ENCODE data around the gene MRPL53. TPM values are rescaled to one million over a fixed set of nuclear protein-coding genes. Genes with fewer than 3 reads are reported as not detected.
"Not testable (repeated sequence)": the region's sequence is repeated elsewhere in the genome, so short reads cannot be mapped to it uniquely, and the experiment has no call there.

The MRPL53 gene
- total RNA-seq, 1 donor from 2014 or later, result 39.9 TPM

- DNase-seq (ENCODE audit: low read depth in 2 of 2), result peak; percentile 23 to 89
Observed at GRCh38 chr2:74502720-74503505, 30.4 kb upstream of the MRPL53 start.

DNA sequence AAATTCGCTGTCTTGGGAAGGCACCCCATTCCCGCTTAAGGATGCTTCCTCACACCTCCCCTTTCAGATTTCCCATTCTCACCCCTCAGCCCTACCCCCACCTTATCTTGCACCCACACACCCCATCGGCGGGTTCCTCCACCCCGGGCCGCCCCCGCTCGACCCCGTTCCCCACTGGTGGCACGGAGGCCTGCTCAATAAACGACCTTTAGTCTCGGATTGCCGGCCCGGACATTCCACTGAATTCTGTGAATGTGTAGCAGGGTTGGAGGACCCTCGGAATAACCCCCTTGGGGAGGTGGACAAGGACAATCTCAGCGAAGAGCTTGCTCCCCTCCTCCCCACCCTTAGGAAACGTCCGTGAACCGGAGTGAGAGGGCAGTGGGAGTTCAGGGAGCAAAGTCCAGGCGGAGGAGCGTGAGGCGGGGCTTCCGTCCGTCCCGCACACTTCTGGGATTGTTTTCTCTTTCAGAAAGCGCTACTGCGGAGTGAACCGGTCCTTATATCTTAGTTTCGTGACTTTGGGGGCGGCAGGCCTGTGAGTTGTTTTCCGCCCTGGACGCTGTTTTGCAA is 29.8 kb upstream of the MRPL53 start:
- DNase-seq (ENCODE audit: low read depth in 2 of 2), result peak in 1 of 2 donors; percentile 19

- DNase-seq (ENCODE audit: low read depth in 2 of 2), result no peak
Observed at GRCh38 chr2:74501335-74502071, 29.0 kb upstream of the MRPL53 start.

GRCh38 chr2:74500578-74500946 is 28.1 kb upstream of the MRPL53 start:
- DNase-seq (ENCODE audit: low read depth in 2 of 2), result no peak

DNA sequence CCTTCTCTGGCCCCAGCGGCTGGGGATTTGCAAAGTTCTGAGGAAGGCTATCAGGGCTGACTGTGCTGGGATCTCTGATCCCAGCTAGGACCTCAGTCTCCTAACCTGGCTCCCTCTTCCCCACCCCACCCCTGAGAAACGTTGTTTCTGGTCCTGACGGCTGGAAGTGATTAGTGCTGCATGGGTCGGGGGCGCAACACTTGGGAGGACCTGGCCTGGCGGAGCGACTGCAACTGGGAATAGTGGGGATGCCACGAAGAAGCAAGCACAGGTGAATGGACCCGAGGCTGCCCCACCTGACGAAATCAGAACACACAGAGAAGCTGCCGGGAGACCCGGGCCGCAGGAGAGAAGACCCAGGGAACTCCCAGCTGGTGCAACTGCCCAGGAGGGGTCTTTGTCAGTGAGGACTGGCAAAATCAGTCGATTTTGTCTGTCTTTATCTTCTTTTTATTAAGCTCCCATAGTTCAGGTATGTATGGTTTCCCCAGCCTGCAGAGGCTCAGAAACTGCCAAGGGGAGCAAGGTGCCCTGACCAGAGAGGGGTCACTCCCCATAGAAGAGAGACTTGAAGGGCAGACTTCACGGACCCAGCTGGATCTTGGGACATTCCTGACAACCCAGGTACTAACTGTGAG is 27.6 kb upstream of the MRPL53 start:
- DNase-seq (ENCODE audit: low read depth in 2 of 2), result no peak

DNA sequence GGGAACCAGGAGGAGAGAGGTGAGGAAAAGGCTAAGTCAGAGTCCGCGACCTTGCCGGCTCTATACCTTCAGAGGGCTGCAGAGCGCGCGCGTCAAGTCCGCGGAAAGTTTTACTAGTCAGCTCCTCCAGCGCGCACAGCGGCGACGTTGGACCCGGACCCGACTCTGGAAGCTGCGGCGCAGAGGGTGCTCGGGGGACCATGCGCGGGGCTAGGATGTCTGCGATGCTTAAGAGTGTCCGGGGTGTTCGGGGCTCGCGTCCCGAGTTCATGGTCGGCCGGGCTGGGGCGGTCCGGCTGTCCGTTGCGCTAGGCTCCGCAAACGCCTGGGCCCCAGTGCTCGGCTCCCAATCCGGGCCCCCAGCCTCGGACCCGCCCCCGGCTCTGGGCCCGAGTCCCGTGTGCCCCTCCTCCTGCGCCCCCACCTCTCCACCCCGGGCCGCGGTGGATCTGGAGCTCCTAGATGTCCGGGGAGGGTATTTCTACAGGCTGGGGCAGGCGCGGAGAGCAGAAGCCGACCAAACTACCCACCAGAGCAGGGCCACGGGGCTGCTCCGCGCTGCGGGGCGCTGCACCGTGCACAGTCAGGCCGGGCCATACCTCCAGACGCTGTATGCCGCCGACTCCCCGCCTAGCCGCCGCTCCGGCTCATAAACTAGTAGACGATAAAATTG is 26.9 kb upstream of the MRPL53 start, which contains the start of gene LBX2:
Gene LBX2 (minus strand): TSS at position 337 of the 673 bp plus-strand sequence. CDS start 66 bp downstream, at position 271.
- peak in 1 of 2 donors; percentile 18 for DNase-seq (ENCODE audit: low read depth in 2 of 2)

GRCh38 chr2:74498500-74499266 is 26.2 kb upstream of the MRPL53 start:
- peak in 1 of 2 donors; percentile 20 for DNase-seq (ENCODE audit: low read depth in 2 of 2)

DNA sequence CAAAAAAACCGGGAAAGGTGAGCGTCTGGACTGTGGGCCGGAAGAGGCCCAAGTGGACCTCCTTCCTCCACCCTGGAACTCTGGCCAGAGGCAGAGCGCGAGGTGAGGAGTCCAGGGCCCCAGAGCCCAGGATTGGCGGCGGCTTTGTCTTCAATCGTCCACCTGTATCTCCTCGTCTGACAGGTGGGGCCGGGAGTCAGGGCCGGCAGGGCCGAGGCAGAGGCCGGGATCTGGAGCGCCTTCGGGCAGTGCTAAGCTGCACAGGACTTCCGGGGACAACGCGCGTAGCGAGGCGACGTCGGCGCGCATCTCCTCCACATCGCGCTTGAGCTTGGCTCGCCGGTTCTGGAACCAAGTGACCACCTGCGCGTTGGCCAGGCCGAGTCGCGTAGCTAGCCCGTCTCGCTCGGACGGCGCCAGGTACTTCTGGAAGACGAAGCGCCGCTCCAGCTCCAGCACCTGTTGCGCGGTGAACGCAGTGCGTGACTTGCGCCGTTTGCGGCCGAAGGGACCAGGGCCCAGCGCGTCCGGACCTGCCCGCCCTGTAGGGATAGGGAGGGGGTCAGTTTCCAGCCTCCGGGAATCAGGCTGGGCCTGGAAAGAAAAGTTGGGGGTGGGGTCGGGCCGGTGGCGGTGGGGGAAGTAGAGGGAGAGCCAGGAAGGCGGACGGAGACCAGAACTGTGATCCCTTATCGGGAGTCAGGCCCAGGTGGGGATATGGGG is 25.5 kb upstream of the MRPL53 start:
- peak in 1 of 2 donors; percentile 11 for DNase-seq (ENCODE audit: low read depth in 2 of 2)

- no peak for DNase-seq (ENCODE audit: low read depth in 2 of 2)
Observed at GRCh38 chr2:74496997-74497776, 24.7 kb upstream of the MRPL53 start.

GRCh38 chr2:74495440-74495839 is 23.0 kb upstream of the MRPL53 start:
- DNase-seq (ENCODE audit: low read depth in 2 of 2), result no peak

DNA sequence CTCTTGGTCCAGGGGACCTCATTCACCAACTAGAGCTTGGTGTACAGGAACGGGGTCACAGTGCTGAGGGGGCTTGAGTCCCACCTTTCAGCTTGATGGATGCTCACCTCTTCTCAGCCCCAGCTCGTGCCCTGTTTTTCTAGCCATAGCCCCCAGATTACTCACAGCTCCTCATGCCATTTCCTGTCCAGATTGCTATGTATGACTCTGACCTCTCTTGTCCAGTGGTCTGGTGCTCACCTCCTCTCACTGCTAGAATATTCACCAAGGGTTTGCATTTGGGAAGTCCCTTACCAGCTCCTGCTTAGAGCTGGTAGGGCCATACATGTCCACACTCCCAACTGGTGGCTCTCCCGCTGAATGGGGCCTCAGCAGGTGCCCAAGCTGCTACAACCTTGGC is 21.1 kb upstream of the MRPL53 start:
- no peak for DNase-seq (ENCODE audit: low read depth in 2 of 2)

- no peak for DNase-seq (ENCODE audit: low read depth in 2 of 2)
Observed at GRCh38 chr2:74491648-74492544, 19.4 kb upstream of the MRPL53 start.

- DNase-seq (ENCODE audit: low read depth in 2 of 2), result no peak
Observed at GRCh38 chr2:74489906-74490305, 17.4 kb upstream of the MRPL53 start.

DNA sequence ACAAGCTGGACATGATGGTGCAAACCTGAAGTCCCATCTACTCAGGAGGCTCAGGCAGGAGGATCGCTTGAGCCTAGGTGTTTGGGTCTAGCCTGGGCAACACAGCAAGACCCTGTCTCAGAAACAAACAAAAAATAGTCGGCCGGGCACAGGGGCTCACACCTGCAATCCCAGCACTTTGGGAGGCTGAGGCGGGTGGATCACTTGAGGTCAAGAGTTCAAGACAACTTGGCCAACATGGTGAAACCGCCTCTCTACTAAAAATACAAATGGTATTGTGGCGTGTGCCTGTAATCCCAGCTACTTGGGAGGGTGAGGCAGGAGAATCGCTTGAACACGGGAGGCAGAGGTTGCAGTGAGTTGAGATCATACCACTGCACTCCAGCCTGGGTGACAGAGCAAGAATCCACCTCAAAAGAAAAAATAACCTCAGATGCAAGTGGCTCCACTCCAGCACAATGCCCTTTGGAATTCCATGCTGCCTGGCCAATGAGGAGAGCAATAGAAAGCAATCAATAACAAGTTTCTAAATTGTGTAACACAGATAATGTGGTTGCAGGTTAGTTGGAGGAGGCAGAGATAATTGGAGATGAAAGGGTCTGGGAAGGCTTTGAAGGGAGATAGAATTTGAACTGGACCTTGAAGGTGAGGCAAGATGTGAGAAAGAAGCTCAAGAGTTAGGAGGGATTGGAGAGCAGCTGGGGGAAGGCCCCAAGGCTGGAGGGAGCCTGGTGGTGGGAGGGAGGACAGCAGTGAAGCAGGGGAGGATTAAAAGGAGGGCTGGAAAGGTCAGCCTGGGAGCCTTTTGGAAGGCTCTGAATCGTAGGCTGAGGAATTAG is 16.4 kb upstream of the MRPL53 start:
- no peak for DNase-seq (ENCODE audit: low read depth in 2 of 2)

DNA sequence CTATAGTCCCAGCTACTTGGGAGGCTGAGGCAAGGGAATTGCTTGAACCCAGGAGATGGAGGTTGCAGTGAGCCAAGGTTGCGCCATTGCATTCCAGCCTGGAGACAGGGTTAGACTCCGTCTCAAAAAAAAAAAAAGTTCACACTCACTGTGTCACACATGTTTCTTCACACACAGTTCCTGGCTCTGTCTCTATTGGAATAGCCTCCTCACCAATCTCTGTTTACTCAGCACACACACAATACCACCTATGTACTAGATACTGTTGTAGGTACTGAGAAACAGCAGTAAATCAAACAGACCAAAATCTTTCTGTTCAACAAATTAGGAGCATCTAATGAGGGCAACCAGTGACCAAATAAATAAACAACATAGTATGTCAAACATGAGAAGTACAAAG is 13.7 kb upstream of the MRPL53 start:
- no peak for DNase-seq (ENCODE audit: low read depth in 2 of 2)

- not testable (repeated sequence) for DNase-seq (ENCODE audit: low read depth in 2 of 2)
Observed at GRCh38 chr2:74483675-74484164, 11.2 kb upstream of the MRPL53 start.
